Lower lobe of right lung (tissue), 2 donors: Measurements from ENCODE around the gene SLC22A17. TPM values are rescaled to one million over a fixed set of nuclear protein-coding genes. Genes with fewer than 3 reads are reported as not detected.

Experiments used
- ATAC-seq, 2 donors: fragments of 200-7000 bp; cut with Tn5 transposase; one replicate each; pipeline ENCODE4 v1.9.1; 2020 to 2022; ENCODE audit warnings: mild to moderate bottlenecking in 2 of 2, moderate library complexity in 2 of 2
- DNase-seq: peaks from one replicate; pipeline ENCODE4 v3.0.0-alpha.2; 2020
- H3K27ac ChIP-seq: fragments of 200-600 bp; one replicate; pipeline ENCODE4 v1.8.0; 2022
- H3K27me3 ChIP-seq: fragments of 200-600 bp; one replicate; pipeline ENCODE4 v1.8.0; 2022; ENCODE audit warnings: low read depth
- H3K36me3 ChIP-seq: fragments of 200-600 bp; one replicate; pipeline ENCODE4 v1.8.0; 2022; ENCODE audit warnings: mild to moderate bottlenecking
- H3K4me1 ChIP-seq: fragments of 200-600 bp; one replicate; pipeline ENCODE4 v1.8.0; 2022
- H3K4me3 ChIP-seq: fragments of 200-600 bp; one replicate; pipeline ENCODE4 v1.8.0; 2022; ENCODE audit warnings: mild to moderate bottlenecking
- H3K9me3 ChIP-seq: fragments of 200-600 bp; one replicate; pipeline ENCODE4 v1.8.0; 2022
- CTCF ChIP-seq: fragments of 200-600 bp; IDR thresholded peaks from one replicate; pipeline ENCODE4 v1.8.0; 2022; ENCODE audit warnings: antibody characterized with exemption, mild to moderate bottlenecking
- intact Hi-C: fragments of 100-400 bp; cut with DNase I; formaldehyde crosslinking; loops from one replicate; pipeline ENCODE4 v1.11.0; 2022
- total RNA-seq: library from RNA; stranded (reverse); fragmentation: NEBNext Ultra II Directional; extraction: Animal tissue kit (Norgen Biotek cat#: 25700); gene quantifications from one replicate; pipeline ENCODE4 v1.2.1, GENCODE V29; 2021
- donor health status: DM: no; HTN: yes; CAD: no; lungs with severe emphysema.

The SLC22A17 gene
- total RNA-seq, 1 donor from 2014 or later: 10.6 TPM

GRCh38 chr14:23380197-23380914 is 27.7 kb upstream of the SLC22A17 start:
- TF ChIP-seq CTCF: no peak
- intact Hi-C loops: no loop called here
- no peaks in the 10 kb centered on the region for H3K36me3 ChIP-seq
- peaks cover 4% of the 10 kb centered on the region for H3K27me3 ChIP-seq
- no peak overlapping the region for H3K27ac ChIP-seq
- peak in 1 of 2 donors; percentile 4 for ATAC-seq
- DNase-seq: no peak
- H3K4me3 ChIP-seq: no peak overlapping the region
- no peaks in the 10 kb centered on the region for H3K9me3 ChIP-seq
- H3K4me1 ChIP-seq: no peaks in the 10 kb centered on the region

- peak; percentile 94 for TF ChIP-seq CTCF
- no peaks in the 10 kb centered on the region for H3K9me3 ChIP-seq
- peak; percentile 91 to 94 for ATAC-seq
- H3K4me3 ChIP-seq: no peak overlapping the region
- peak; percentile 82 for DNase-seq
- peaks cover 4% of the 10 kb centered on the region for H3K27me3 ChIP-seq
- intact Hi-C loops: no loop called here
- no peaks in the 10 kb centered on the region for H3K4me1 ChIP-seq
- no peaks in the 10 kb centered on the region for H3K36me3 ChIP-seq
- no peak overlapping the region for H3K27ac ChIP-seq
Observed at GRCh38 chr14:23379366-23380196, 26.9 kb upstream of the SLC22A17 start.

- H3K4me3 ChIP-seq: no peak overlapping the region
- no peak for ATAC-seq
- H3K27ac ChIP-seq: no peak overlapping the region
- peaks cover 4% of the 10 kb centered on the region for H3K27me3 ChIP-seq
- no peaks in the 10 kb centered on the region for H3K4me1 ChIP-seq
- H3K36me3 ChIP-seq: no peaks in the 10 kb centered on the region
- intact Hi-C loops: no loop called here
- DNase-seq: no peak
- H3K9me3 ChIP-seq: no peaks in the 10 kb centered on the region
- no peak for TF ChIP-seq CTCF
Observed at GRCh38 chr14:23378612-23379220, 26.0 kb upstream of the SLC22A17 start.

GRCh38 chr14:23377573-23378563 is 25.2 kb upstream of the SLC22A17 start:
- Histone ChIP-seq H3K36me3 (no peaks in the 10 kb centered on the region), H3K27me3 (peaks cover 4% of the 10 kb centered on the region), H3K27ac (no peak overlapping the region), H3K4me1 (no peaks in the 10 kb centered on the region), H3K4me3 (no peak overlapping the region), H3K9me3 (no peaks in the 10 kb centered on the region)
- no peak for DNase-seq
- no peak for ATAC-seq
- no peak for TF ChIP-seq CTCF
- intact Hi-C loops: no loop called here

- H3K9me3 ChIP-seq: no peaks in the 10 kb centered on the region
- peaks cover 2% of the 10 kb centered on the region for H3K27me3 ChIP-seq
- H3K27ac ChIP-seq: no peak overlapping the region
- intact Hi-C loops: no loop called here
- H3K4me1 ChIP-seq: no peaks in the 10 kb centered on the region
- no peak for TF ChIP-seq CTCF
- DNase-seq: no peak
- no peak overlapping the region for H3K4me3 ChIP-seq
- ATAC-seq: no peak
- no peaks in the 10 kb centered on the region for H3K36me3 ChIP-seq
Observed at GRCh38 chr14:23377198-23377550, 24.5 kb upstream of the SLC22A17 start.
